ENCODE data around the gene APBA2. TPM values are rescaled to one million over a fixed set of nuclear protein-coding genes. Genes with fewer than 3 reads are reported as not detected.

APBA2 gene
- total RNA-seq, 1 donor from 2014 or later = 41.0 TPM

- TF ChIP-seq CTCF (IDR thresholded peaks at IDR 0.05; ENCODE audit: unreplicated experiment) = no peak
- Mint-ChIP-seq H3K27me3 (no peaks in the 10 kb centered on the region), H3K4me3 (ENCODE audit: low read depth) (no peak overlapping the region), H3K9me3 (ENCODE audit: low read depth) (peaks cover 9% of the 10 kb centered on the region), H3K4me1 (ENCODE audit: low read depth) (peaks cover 20% of the 10 kb centered on the region), H3K36me3 (ENCODE audit: insufficient read depth) (peaks cover 8% of the 10 kb centered on the region), H3K27ac (no peak overlapping the region)
- DNase-seq (ENCODE audit: low spot score, unreplicated experiment) = no peak
Observed at GRCh38 chr15:29056839-29057450, 171.2 kb downstream of the APBA2 start.

GRCh38 chr15:29057856-29058255 lies 172.1 kb downstream of the APBA2 start:
- Mint-ChIP-seq H3K36me3 (ENCODE audit: insufficient read depth) (peaks cover 6% of the 10 kb centered on the region), H3K4me3 (ENCODE audit: low read depth) (no peak overlapping the region), H3K27ac (no peak overlapping the region), H3K4me1 (ENCODE audit: low read depth) (peaks cover 23% of the 10 kb centered on the region), H3K27me3 (no peaks in the 10 kb centered on the region), H3K9me3 (ENCODE audit: low read depth) (peaks cover 6% of the 10 kb centered on the region)
- DNase-seq (ENCODE audit: low spot score, unreplicated experiment) = no peak
- no peak for TF ChIP-seq CTCF (IDR thresholded peaks at IDR 0.05; ENCODE audit: unreplicated experiment)

- peaks cover 6% of the 10 kb centered on the region for H3K9me3 Mint-ChIP-seq (ENCODE audit: low read depth)
- DNase-seq (ENCODE audit: low spot score, unreplicated experiment) = no peak
- no peak overlapping the region for H3K27ac Mint-ChIP-seq
- H3K27me3 Mint-ChIP-seq = no peaks in the 10 kb centered on the region
- TF ChIP-seq CTCF (IDR thresholded peaks at IDR 0.05; ENCODE audit: unreplicated experiment) = no peak
- no peak overlapping the region for H3K4me3 Mint-ChIP-seq (ENCODE audit: low read depth)
- H3K4me1 Mint-ChIP-seq (ENCODE audit: low read depth) = peaks cover 23% of the 10 kb centered on the region
- peaks cover 3% of the 10 kb centered on the region for H3K36me3 Mint-ChIP-seq (ENCODE audit: insufficient read depth)
Observed at GRCh38 chr15:29058903-29059539, 173.2 kb downstream of the APBA2 start.

- no peak for TF ChIP-seq CTCF (IDR thresholded peaks at IDR 0.05; ENCODE audit: unreplicated experiment)
Observed at GRCh38 chr15:29059871-29060640, 174.3 kb downstream of the APBA2 start.

GRCh38 chr15:29061746-29062145 lies 176.0 kb downstream of the APBA2 start:
- no peak for DNase-seq (ENCODE audit: low spot score, unreplicated experiment)

More at GRCh38 chr15:29059871-29060640, 174.3 kb downstream of the APBA2 start:
- Mint-ChIP-seq H3K4me1 (ENCODE audit: low read depth) (peaks cover 23% of the 10 kb centered on the region), H3K27me3 (no peaks in the 10 kb centered on the region), H3K4me3 (ENCODE audit: low read depth) (no peak overlapping the region), H3K9me3 (ENCODE audit: low read depth) (peaks cover 6% of the 10 kb centered on the region), H3K27ac (peak overlapping the region; percentile 56), H3K36me3 (ENCODE audit: insufficient read depth) (peaks cover 3% of the 10 kb centered on the region)
- DNase-seq (ENCODE audit: low spot score, unreplicated experiment) = no peak

More at GRCh38 chr15:29061746-29062145, 176.0 kb downstream of the APBA2 start:
- Mint-ChIP-seq H3K4me3 (ENCODE audit: low read depth) (no peak overlapping the region), H3K27me3 (no peaks in the 10 kb centered on the region), H3K9me3 (ENCODE audit: low read depth) (peaks cover 6% of the 10 kb centered on the region), H3K36me3 (ENCODE audit: insufficient read depth) (peaks cover 3% of the 10 kb centered on the region), H3K27ac (no peak overlapping the region), H3K4me1 (ENCODE audit: low read depth) (peaks cover 21% of the 10 kb centered on the region)
- no peak for TF ChIP-seq CTCF (IDR thresholded peaks at IDR 0.05; ENCODE audit: unreplicated experiment)

All from progenitor cell of endocrine pancreas (in vitro differentiated cells).